OCI-LY7 (cell line): Measurements from ENCODE around the gene SMPDL3A. TPM values are rescaled to one million over a fixed set of nuclear protein-coding genes. Genes with fewer than 3 reads are reported as not detected.

Experiments used
- BruUV-seq: library from RNA; stranded (reverse); fragments of 400-500 nt; replicated peaks from 2 replicates; lab custom pipeline; 2021; lab: Mats Ljungman, UMichigan
- CTCF ChIA-PET: fragments of 300-600 bp; sonication (Branson Sonifier 250); formaldehyde crosslinking; loops from one replicate; lab custom pipeline; 2022; ENCODE audit warnings: antibody characterized with exemption; ENCODE audit not compliant: unreplicated experiment; lab: Charles Lee
- POLR2A ChIA-PET: fragments of 300-600 bp; sonication (Branson Sonifier 250); formaldehyde crosslinking; loops from one replicate; lab custom pipeline; 2022; ENCODE audit warnings: antibody characterized with exemption; lab: Charles Lee
- DNase-seq: peaks from one replicate; pipeline ENCODE4 v3.0.0-alpha.2; 2015; ENCODE audit warnings: low spot score
- H2AFZ ChIP-seq: fragments of 200-600 bp; sonication (generic), shearing (Covaris generic); 2 replicates; pipeline ENCODE4 v1.6.1; 2014; ENCODE audit warnings: mild to moderate bottlenecking, antibody characterized with exemption, low read length, moderate library complexity
- H3K27ac ChIP-seq: fragments of 200-600 bp; sonication (generic); 2 replicates; pipeline ENCODE4 v1.5.1; 2014; ENCODE audit warnings: mixed run types, low read depth, mild to moderate bottlenecking, moderate library complexity, low read length, inconsistent platforms; ENCODE audit not compliant: poor library complexity, severe bottlenecking
- H3K36me3 ChIP-seq: fragments of 200-600 bp; sonication (generic); 2 replicates; pipeline ENCODE4 v1.6.1; 2014; ENCODE audit warnings: mild to moderate bottlenecking, antibody characterized with exemption, low read length, moderate library complexity, mixed read lengths; ENCODE audit not compliant: insufficient read depth
- H3K4me1 ChIP-seq: fragments of 200-600 bp; sonication (generic); 2 replicates; pipeline ENCODE4 v1.5.1; 2014; ENCODE audit warnings: mild to moderate bottlenecking, low read length; ENCODE audit not compliant: insufficient read depth, poor library complexity, severe bottlenecking
- H3K4me2 ChIP-seq: fragments of 200-600 bp; sonication (generic); 2 replicates; pipeline ENCODE4 v1.6.1; 2014; ENCODE audit warnings: mild to moderate bottlenecking, low read length
- H3K4me3 ChIP-seq: fragments of 200-600 bp; sonication (generic); 2 replicates; pipeline ENCODE4 v1.5.1; 2014; ENCODE audit warnings: mild to moderate bottlenecking, low read depth, low read length; ENCODE audit not compliant: poor library complexity, severe bottlenecking
- H3K79me2 ChIP-seq: fragments of 200-600 bp; sonication (generic); 2 replicates; pipeline ENCODE4 v1.6.1; 2016; ENCODE audit warnings: low read depth, mild to moderate bottlenecking, low read length, moderate library complexity, mixed read lengths; ENCODE audit not compliant: insufficient read depth
- H3K9me2 ChIP-seq: fragments of 200-600 bp; sonication (generic); 2 replicates; pipeline ENCODE4 v1.6.1; 2016; ENCODE audit warnings: mild to moderate bottlenecking, low read length, mixed read lengths; ENCODE audit not compliant: insufficient read depth
- H3K9me3 ChIP-seq: fragments of 200-600 bp; sonication (generic); 2 replicates; pipeline ENCODE4 v1.6.1; 2014; ENCODE audit warnings: mild to moderate bottlenecking, mixed run types, low read length, mixed read lengths
- H4K20me1 ChIP-seq: fragments of 200-600 bp; sonication (generic); 2 replicates; pipeline ENCODE4 v1.6.1; 2014; ENCODE audit warnings: mild to moderate bottlenecking, antibody characterized with exemption, low read length, moderate library complexity, mixed read lengths; ENCODE audit not compliant: insufficient read depth
- CTCF ChIP-seq: fragments of 200-600 bp; sonication (generic); conservative IDR thresholded peaks from 2 replicates; pipeline ENCODE4 v1.5.1; 2014; ENCODE audit warnings: mild to moderate bottlenecking, antibody characterized with exemption, low read length, moderate library complexity, mixed read lengths
- EZH2phosphoT487 ChIP-seq: fragments of 200-600 bp; sonication (generic); IDR thresholded peaks from 2 replicates; pipeline ENCODE4 v1.6.1; 2018; ENCODE audit warnings: low read depth, borderline replicate concordance, mild to moderate bottlenecking, mixed run types, antibody characterized with exemption, low read length, moderate library complexity, mixed read lengths
- intact Hi-C: fragments of 100-400 bp; cut with micrococcal nuclease; formaldehyde crosslinking; loops from one replicate; pipeline ENCODE4 v1.10.0; 2022; ENCODE audit not compliant: unreplicated experiment
- total RNA-seq, 2 experiments: library from RNA; depleted of rRNA in 1 of 2; stranded (reverse); fragments of >200 nt in 1 of 2; shearing (Covaris generic) in 1 of 2; gene quantifications; 2 replicates each; pipeline ENCODE4 v1.2.3, GENCODE V29; 2014 to 2022

Gene SMPDL3A
- total RNA-seq, 2 experiments from 2014 or later, result not detected

GRCh38 chr6:122817766-122818165 is 28.7 kb downstream of the SMPDL3A start:
- POLR2A ChIA-PET, result no interaction called here
- BruUV-seq, result no TSS peak
- no peak for DNase-seq
- Histone ChIP-seq H3K4me1 (no peaks in the 10 kb centered on the region), H3K36me3 (no peaks in the 10 kb centered on the region), H3K9me3 (no peaks in the 10 kb centered on the region), H2AFZ (no peak overlapping the region), H3K4me2 (no peak overlapping the region), H3K9me2 (no peaks in the 10 kb centered on the region), H3K4me3 (no peak overlapping the region), H3K27ac (no peak overlapping the region), H4K20me1 (no peaks in the 10 kb centered on the region), H3K79me2 (no peaks in the 10 kb centered on the region)
- TF ChIP-seq EZH2phosphoT487 (no peak), CTCF (no peak)
- CTCF ChIA-PET, result no interaction called here
- intact Hi-C loops, result no loop called here

GRCh38 chr6:122818866-122819265 is 29.8 kb downstream of the SMPDL3A start:
- no TSS peak for BruUV-seq
- Histone ChIP-seq H4K20me1 (no peaks in the 10 kb centered on the region), H3K9me2 (no peaks in the 10 kb centered on the region), H2AFZ (no peak overlapping the region), H3K79me2 (no peaks in the 10 kb centered on the region), H3K4me1 (no peaks in the 10 kb centered on the region), H3K4me3 (no peak overlapping the region), H3K9me3 (no peaks in the 10 kb centered on the region), H3K36me3 (no peaks in the 10 kb centered on the region), H3K4me2 (no peak overlapping the region), H3K27ac (no peak overlapping the region)
- TF ChIP-seq EZH2phosphoT487 (no peak), CTCF (no peak)
- ChIA-PET CTCF (no interaction called here), POLR2A (interaction anchor here (0.7 kb wide), 1 partner anchor 201 kb away, joined by 3 read pairs; no protein-coding TSS in a partner anchor)
- no peak for DNase-seq
- intact Hi-C loops, result no loop called here

- no peak overlapping the region for H2AFZ ChIP-seq
- H3K4me3 ChIP-seq, result no peak overlapping the region
- H3K4me2 ChIP-seq, result no peak overlapping the region
- DNase-seq, result no peak
- no peak overlapping the region for H3K27ac ChIP-seq
- no peaks in the 10 kb centered on the region for H3K9me3 ChIP-seq
- ChIA-PET CTCF (no interaction called here), POLR2A (no interaction called here)
- intact Hi-C loops, result no loop called here
- no peaks in the 10 kb centered on the region for H3K36me3 ChIP-seq
- no peaks in the 10 kb centered on the region for H3K79me2 ChIP-seq
- no peak for TF ChIP-seq EZH2phosphoT487
- H3K9me2 ChIP-seq, result no peaks in the 10 kb centered on the region
- H4K20me1 ChIP-seq, result no peaks in the 10 kb centered on the region
- no TSS peak for BruUV-seq
- no peaks in the 10 kb centered on the region for H3K4me1 ChIP-seq
Observed at GRCh38 chr6:122821095-122821494, 32.0 kb downstream of the SMPDL3A start.
